IMR-90 (cell line): ENCODE data around the gene MGAT1. TPM values are rescaled to one million over a fixed set of nuclear protein-coding genes. Genes with fewer than 3 reads are reported as not detected.

Experiments
- ATAC-seq: fragments of 200-7000 bp; cut with Tn5 transposase; 2 replicates; pipeline ENCODE4 v1.9.1; 2020; ENCODE audit warnings: low read depth, mild to moderate bottlenecking, moderate library complexity
- BruUV-seq: library from RNA; stranded (reverse); fragments of 400-500 nt; replicated peaks from 2 replicates; lab custom pipeline; 2021; lab: Mats Ljungman, UMichigan
- CTCF ChIA-PET: fragments of 300-600 bp; formaldehyde crosslinking; extraction: SDS; loops from one replicate; lab custom pipeline; 2021; ENCODE audit warnings: antibody characterized with exemption; lab: Yijun Ruan, JAX
- POLR2A ChIA-PET: fragments of 300-600 bp; sonication (Branson Sonifier 250); formaldehyde crosslinking; loops from one replicate; lab custom pipeline; 2022; ENCODE audit warnings: antibody characterized with exemption; ENCODE audit not compliant: unreplicated experiment; lab: Charles Lee
- DNase-seq: peaks from one replicate; pipeline ENCODE4 v3.0.0; 2013
- H2AFZ ChIP-seq: replicated peaks from 2 replicates; pipeline ENCODE3; 2013; ENCODE audit warnings: low read length, mild to moderate bottlenecking; ENCODE audit not compliant: poor library complexity
- H2AK5ac ChIP-seq: 2 replicates; pipeline ENCODE4 v1.6.1; 2013; ENCODE audit warnings: low read depth, low read length, inconsistent platforms
- H2AK9ac ChIP-seq: replicated peaks from 2 replicates; pipeline ENCODE3; 2013; ENCODE audit warnings: mild to moderate bottlenecking, low read depth, low read length, moderate library complexity; ENCODE audit not compliant: poor library complexity
- H2BK120ac ChIP-seq: 2 replicates; pipeline ENCODE4 v1.6.1; 2013; ENCODE audit warnings: low read depth, low read length, inconsistent platforms
- H2BK15ac ChIP-seq: 3 replicates; pipeline ENCODE4 v1.6.1; 2013; ENCODE audit warnings: low read depth, low read length, inconsistent platforms
- H2BK20ac ChIP-seq: 2 replicates; pipeline ENCODE4 v1.6.1; 2013; ENCODE audit warnings: low read depth, mild to moderate bottlenecking, inconsistent platforms, low read length, moderate library complexity
- H2BK5ac ChIP-seq: 2 replicates; pipeline ENCODE4 v1.6.1; 2013; ENCODE audit warnings: mild to moderate bottlenecking, low read depth, low read length, inconsistent platforms; ENCODE audit not compliant: poor library complexity, severe bottlenecking
- H3K14ac ChIP-seq: replicated peaks from 2 replicates; pipeline ENCODE4 v1.6.1; 2013; ENCODE audit warnings: low read depth, low read length, inconsistent platforms
- H3K18ac ChIP-seq: 2 replicates; pipeline ENCODE4 v1.6.1; 2013; ENCODE audit warnings: low read depth, low read length, control low read depth
- H3K23ac ChIP-seq: 2 replicates; pipeline ENCODE4 v1.6.1; 2013; ENCODE audit warnings: low read depth, low read length, inconsistent platforms
- H3K27ac ChIP-seq: 2 replicates; pipeline ENCODE4 v1.5.1; 2013; ENCODE audit warnings: mild to moderate bottlenecking, control low read depth, low read length; ENCODE audit not compliant: insufficient read depth
- H3K27me3 ChIP-seq: 2 replicates; pipeline ENCODE4 v1.6.1; 2013; ENCODE audit warnings: low read length; ENCODE audit not compliant: control insufficient read depth, insufficient read depth
- H3K36me3 ChIP-seq: 2 replicates; pipeline ENCODE4 v1.6.1; 2013; ENCODE audit warnings: low read length, mixed read lengths; ENCODE audit not compliant: control insufficient read depth, insufficient read depth
- H3K4ac ChIP-seq: 2 replicates; pipeline ENCODE4 v1.6.1; 2013; ENCODE audit warnings: low read depth, low read length, inconsistent platforms
- H3K4me1 ChIP-seq: 2 replicates; pipeline ENCODE4 v1.6.1; 2013; ENCODE audit warnings: low read length, mixed read lengths; ENCODE audit not compliant: control insufficient read depth, insufficient read depth
- H3K4me2 ChIP-seq: 2 replicates; pipeline ENCODE4 v1.6.1; 2013; ENCODE audit warnings: low read depth, mild to moderate bottlenecking, control low read depth, low read length, moderate library complexity
- H3K4me3 ChIP-seq: 2 replicates; pipeline ENCODE4 v1.5.1; 2013; ENCODE audit warnings: low read depth, mild to moderate bottlenecking, control low read depth, low read length, moderate library complexity; ENCODE audit not compliant: insufficient read depth
- H3K56ac ChIP-seq: 2 replicates; pipeline ENCODE4 v1.6.1; 2013; ENCODE audit warnings: low read length, inconsistent platforms; ENCODE audit not compliant: insufficient read depth; ENCODE audit errors: extremely low read depth
- H3K79me1 ChIP-seq, 2 experiments: 2 replicates each; pipeline ENCODE4 v1.6.1; 2013; ENCODE audit warnings: low read length in 2 of 2, inconsistent platforms in 1 of 2, low read depth in 1 of 2
- H3K9ac ChIP-seq: 2 replicates; pipeline ENCODE4 v1.6.1; 2013; ENCODE audit warnings: low read depth, low read length, control low read depth
- H3K9me1 ChIP-seq: 2 replicates; pipeline ENCODE4 v1.6.1; 2013; ENCODE audit warnings: low read length, inconsistent platforms; ENCODE audit not compliant: insufficient read depth
- H3K9me3 ChIP-seq: 2 replicates; pipeline ENCODE4 v1.6.1; 2013; ENCODE audit warnings: low read length; ENCODE audit not compliant: control insufficient read depth, insufficient read depth
- H4K20me1 ChIP-seq: 2 replicates; pipeline ENCODE4 v1.6.1; 2013; ENCODE audit warnings: low read length, inconsistent platforms; ENCODE audit not compliant: insufficient read depth
- H4K5ac ChIP-seq: 2 replicates; pipeline ENCODE4 v1.6.1; 2013; ENCODE audit warnings: mild to moderate bottlenecking, low read depth, low read length, control low read depth
- H4K8ac ChIP-seq, 2 experiments: 2 replicates each; pipeline ENCODE4 v1.6.1; 2013; ENCODE audit warnings: low read depth in 2 of 2, low read length in 2 of 2, control low read depth in 1 of 2, inconsistent platforms in 1 of 2
- H4K91ac ChIP-seq: 2 replicates; pipeline ENCODE4 v1.6.1; 2013; ENCODE audit warnings: low read depth, low read length, inconsistent platforms; ENCODE audit not compliant: insufficient read depth
- BHLHE40 ChIP-seq: fragments of 150-350 bp; IDR thresholded peaks from 2 replicates; pipeline ENCODE4 v1.6.1; 2016; ENCODE audit warnings: mild to moderate bottlenecking, low read depth, low read length
- CEBPB ChIP-seq: IDR thresholded peaks from 2 replicates; pipeline ENCODE4 v1.6.1; 2012; ENCODE audit warnings: low read depth, low read length, improper control_type of control experiment
- CHD1 ChIP-seq: IDR thresholded peaks from 2 replicates; pipeline ENCODE4 v1.6.1; 2012; ENCODE audit warnings: low read depth, low read length, improper control_type of control experiment
- FOS ChIP-seq: fragments of 150-350 bp; IDR thresholded peaks from 2 replicates; pipeline ENCODE4 v1.6.1; 2016; ENCODE audit warnings: low read depth, low read length
- MAFK ChIP-seq: IDR thresholded peaks from 2 replicates; pipeline ENCODE4 v1.6.1; 2012; ENCODE audit warnings: low read depth, low read length, improper control_type of control experiment
- MAZ ChIP-seq: IDR thresholded peaks from 2 replicates; pipeline ENCODE4 v1.6.1; 2012; ENCODE audit warnings: low read depth, mild to moderate bottlenecking, low read length, improper control_type of control experiment, moderate library complexity, borderline replicate concordance
- MXI1 ChIP-seq: IDR thresholded peaks from 2 replicates; pipeline ENCODE4 v1.6.1; 2012; ENCODE audit warnings: low read depth, mild to moderate bottlenecking, low read length, moderate library complexity, borderline replicate concordance
- NFE2L2 ChIP-seq: fragments of 150-350 bp; IDR thresholded peaks from 2 replicates; pipeline ENCODE4 v1.6.1; 2016; ENCODE audit warnings: low read depth, mild to moderate bottlenecking, low read length
- POLR2A ChIP-seq: IDR thresholded peaks from 2 replicates; pipeline ENCODE4 v1.6.1; 2012; ENCODE audit warnings: mild to moderate bottlenecking, low read depth, low read length
- RAD21 ChIP-seq: IDR thresholded peaks from 2 replicates; pipeline ENCODE4 v1.6.1; 2012; ENCODE audit warnings: low read length, improper control_type of control experiment
- RCOR1 ChIP-seq: IDR thresholded peaks from 2 replicates; pipeline ENCODE4 v1.6.1; 2012; ENCODE audit warnings: mild to moderate bottlenecking, low read length, improper control_type of control experiment; ENCODE audit not compliant: insufficient replicate concordance
- RFX5 ChIP-seq: IDR thresholded peaks from 2 replicates; pipeline ENCODE4 v1.8.0; 2012; ENCODE audit warnings: low read depth, mild to moderate bottlenecking, low read length, moderate library complexity
- SMC3 ChIP-seq: fragments of 150-350 bp; IDR thresholded peaks from 2 replicates; pipeline ENCODE4 v1.6.1; 2016; ENCODE audit warnings: low read depth, mild to moderate bottlenecking, antibody characterized with exemption, low read length, moderate library complexity
- whole genome bisulfite sequencing, 2 experiments: methylation state at CpG; one replicate each; pipeline versions ENCODE4 v1.1.5 to v1.1.7; 2013; ENCODE audit warnings: missing lambda C conversion rate in 2 of 2; ENCODE audit not compliant: insufficient read length in 1 of 2; ENCODE audit errors: extremely low coverage in 2 of 2; 5-methylcytosine and 5-hydroxymethylcytosine counted together
- dilution Hi-C: fragments of 300-500 bp; cut with HindIII; formaldehyde crosslinking; loops from one replicate; pipeline ENCODE4 v1.14.3; 2018; ENCODE audit warnings: low sequenced_read_pairs; ENCODE audit not compliant: unreplicated experiment
- in situ Hi-C: fragments of 300-500 bp; cut with MboI; formaldehyde crosslinking; loops from 3 replicates; pipeline ENCODE4 v1.14.3; 2019; ENCODE audit warnings: low sequenced_read_pairs, inconsistent platforms, mixed read lengths
- intact Hi-C: fragments of 100-400 bp; cut with micrococcal nuclease; formaldehyde crosslinking; loops from 2 replicates; pipeline ENCODE4 v1.10.0; 2022
- polyA plus RNA-seq, 3 experiments: library from polyadenylated mRNA; depleted of rRNA; stranded (reverse); fragments of >200 nt; gene quantifications; 2 replicates each; pipeline ENCODE4 v1.2.3, GENCODE V29; 2012; ENCODE audit warnings: low replicate concordance in 1 of 3
- total RNA-seq: library from RNA; depleted of rRNA; stranded (reverse); fragments of >200 nt; gene quantifications from 2 replicates; pipeline ENCODE4 v1.2.3, GENCODE V29; 2012
- TF ChIP-seq, protein P1 (sequence below): fragments of 150-350 bp; IDR thresholded peaks from 2 replicates; pipeline ENCODE4 v1.6.1; 2016; ENCODE audit warnings: low read depth, mild to moderate bottlenecking, low read length, moderate library complexity, borderline replicate concordance
- TF ChIP-seq, protein P2 (sequence below): fragments of 150-350 bp; IDR thresholded peaks from 2 replicates; pipeline ENCODE4 v1.6.1; 2017; ENCODE audit warnings: mild to moderate bottlenecking, antibody characterized with exemption, low read length, low read depth
- TF ChIP-seq, protein P3 (sequence below): conservative IDR thresholded peaks from 2 replicates; pipeline ENCODE4 v1.5.1; 2012; ENCODE audit warnings: mild to moderate bottlenecking, low read depth, low read length, improper control_type of control experiment

Gene MGAT1
- total and polyA plus RNA-seq, 2 of the 4 experiments (the other 2 are of a cell fraction) = 56.3 to 141 TPM

DNA sequence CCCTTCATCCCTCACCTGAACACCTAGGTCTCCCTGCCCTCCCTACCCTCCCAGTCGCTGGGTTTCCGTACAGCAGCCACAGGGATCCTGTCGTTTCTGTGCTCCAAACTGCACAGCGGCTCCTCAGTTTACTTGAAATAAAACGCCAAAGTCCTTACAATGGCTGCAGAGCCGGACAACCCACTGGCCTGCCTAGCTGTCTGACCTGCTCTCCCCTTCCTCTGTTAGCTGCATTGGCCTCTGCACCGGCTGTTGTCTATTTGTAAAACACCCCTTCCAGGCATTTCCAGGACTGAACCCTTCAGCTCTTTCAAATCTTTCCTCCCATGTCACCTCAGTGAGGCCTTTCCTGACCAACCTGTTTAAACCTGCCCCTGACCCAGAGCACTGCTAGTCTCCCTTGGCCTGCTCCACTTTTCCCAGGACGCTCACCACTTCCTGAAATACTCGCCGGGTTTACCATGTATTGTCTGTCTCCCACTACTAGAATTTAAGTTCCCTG is 9.1 kb upstream of the MGAT1 start:
- DNase-seq (no peak), ATAC-seq (no peak)
- WGBS, 2 experiments = 79% methylated on average over 5 of the region's 10 CpGs; no CpG with 5 or more reads in 1 of the 2 experiments
- no peak overlapping the region for H4K91ac ChIP-seq
- TF ChIP-seq FOS (no peak), BHLHE40 (no peak), RCOR1 (no peak), CHD1 (no peak), SMC3 (no peak), MXI1 (no peak), NFE2L2 (no peak), MAFK (no peak), RFX5 (no peak), MAZ (no peak), POLR2A (no peak), CEBPB (no peak), RAD21 (no peak)
- TF ChIP-seq, protein P1, sequence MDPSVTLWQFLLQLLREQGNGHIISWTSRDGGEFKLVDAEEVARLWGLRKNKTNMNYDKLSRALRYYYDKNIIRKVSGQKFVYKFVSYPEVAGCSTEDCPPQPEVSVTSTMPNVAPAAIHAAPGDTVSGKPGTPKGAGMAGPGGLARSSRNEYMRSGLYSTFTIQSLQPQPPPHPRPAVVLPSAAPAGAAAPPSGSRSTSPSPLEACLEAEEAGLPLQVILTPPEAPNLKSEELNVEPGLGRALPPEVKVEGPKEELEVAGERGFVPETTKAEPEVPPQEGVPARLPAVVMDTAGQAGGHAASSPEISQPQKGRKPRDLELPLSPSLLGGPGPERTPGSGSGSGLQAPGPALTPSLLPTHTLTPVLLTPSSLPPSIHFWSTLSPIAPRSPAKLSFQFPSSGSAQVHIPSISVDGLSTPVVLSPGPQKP = no peak
- TF ChIP-seq, protein P2, sequence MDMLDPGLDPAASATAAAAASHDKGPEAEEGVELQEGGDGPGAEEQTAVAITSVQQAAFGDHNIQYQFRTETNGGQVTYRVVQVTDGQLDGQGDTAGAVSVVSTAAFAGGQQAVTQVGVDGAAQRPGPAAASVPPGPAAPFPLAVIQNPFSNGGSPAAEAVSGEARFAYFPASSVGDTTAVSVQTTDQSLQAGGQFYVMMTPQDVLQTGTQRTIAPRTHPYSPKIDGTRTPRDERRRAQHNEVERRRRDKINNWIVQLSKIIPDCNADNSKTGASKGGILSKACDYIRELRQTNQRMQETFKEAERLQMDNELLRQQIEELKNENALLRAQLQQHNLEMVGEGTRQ = no peak
- TF ChIP-seq, protein P3, sequence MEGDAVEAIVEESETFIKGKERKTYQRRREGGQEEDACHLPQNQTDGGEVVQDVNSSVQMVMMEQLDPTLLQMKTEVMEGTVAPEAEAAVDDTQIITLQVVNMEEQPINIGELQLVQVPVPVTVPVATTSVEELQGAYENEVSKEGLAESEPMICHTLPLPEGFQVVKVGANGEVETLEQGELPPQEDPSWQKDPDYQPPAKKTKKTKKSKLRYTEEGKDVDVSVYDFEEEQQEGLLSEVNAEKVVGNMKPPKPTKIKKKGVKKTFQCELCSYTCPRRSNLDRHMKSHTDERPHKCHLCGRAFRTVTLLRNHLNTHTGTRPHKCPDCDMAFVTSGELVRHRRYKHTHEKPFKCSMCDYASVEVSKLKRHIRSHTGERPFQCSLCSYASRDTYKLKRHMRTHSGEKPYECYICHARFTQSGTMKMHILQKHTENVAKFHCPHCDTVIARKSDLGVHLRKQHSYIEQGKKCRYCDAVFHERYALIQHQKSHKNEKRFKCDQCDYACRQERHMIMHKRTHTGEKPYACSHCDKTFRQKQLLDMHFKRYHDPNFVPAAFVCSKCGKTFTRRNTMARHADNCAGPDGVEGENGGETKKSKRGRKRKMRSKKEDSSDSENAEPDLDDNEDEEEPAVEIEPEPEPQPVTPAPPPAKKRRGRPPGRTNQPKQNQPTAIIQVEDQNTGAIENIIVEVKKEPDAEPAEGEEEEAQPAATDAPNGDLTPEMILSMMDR = no peak
- no peak overlapping the region for H3K14ac ChIP-seq
- H3K56ac ChIP-seq = no peak overlapping the region
- dilution Hi-C loops = no loop called here
- peak overlapping the region; percentile 25 for H2AFZ ChIP-seq
- no peak overlapping the region for H3K9ac ChIP-seq
- H4K20me1 ChIP-seq = no peaks in the 10 kb centered on the region
- peak overlapping the region; percentile 94 to 98; a peak in 3 of 4 replicates for H4K8ac ChIP-seq
- no peak overlapping the region for H3K27ac ChIP-seq
- no peak overlapping the region for H2BK120ac ChIP-seq
- intact Hi-C loops = no loop called here
- H3K4ac ChIP-seq = no peak overlapping the region
- no peaks in the 10 kb centered on the region for H3K9me3 ChIP-seq
- peaks cover 15% of the 10 kb centered on the region for H3K9me1 ChIP-seq
- no peak overlapping the region for H3K18ac ChIP-seq
- no peak overlapping the region for H3K23ac ChIP-seq
- ChIA-PET CTCF (no interaction called here), POLR2A (no interaction called here)
- H2AK5ac ChIP-seq = peak overlapping the region; percentile 37; the same call in 1 of the 2 replicates
- H3K4me3 ChIP-seq = no peak overlapping the region
- peaks cover 26 to 41% of the 10 kb centered on the region in 2 experiments for H3K79me1 ChIP-seq
- H3K4me1 ChIP-seq = peaks cover 10% of the 10 kb centered on the region
- H3K36me3 ChIP-seq = peaks cover 2% of the 10 kb centered on the region; the same call in 1 of the 2 replicates
- H4K5ac ChIP-seq = peak overlapping the region; percentile 27; the same call in 1 of the 2 replicates
- H2BK15ac ChIP-seq = no peak overlapping the region
- H3K27me3 ChIP-seq = no peaks in the 10 kb centered on the region
- H2AK9ac ChIP-seq = peak overlapping the region; percentile 39
- no peak overlapping the region for H2BK20ac ChIP-seq
- H3K4me2 ChIP-seq = no peak overlapping the region
- no TSS peak for BruUV-seq
- in situ Hi-C loops = no loop called here
- no peak overlapping the region for H2BK5ac ChIP-seq
